ENCODE measurements around the gene TSC2. TPM values are rescaled to one million over a fixed set of nuclear protein-coding genes. Genes with fewer than 3 reads are reported as not detected.
"Not testable (repeated sequence)": the region's sequence is repeated elsewhere in the genome, so short reads cannot be mapped to it uniquely, and the experiment has no call there.

The TSC2 gene
- total RNA-seq, 2 experiments from 2014 or later, result 57.2 to 152 TPM

GRCh38 chr16:2127630-2128280, 80.0 kb downstream of the TSC2 start:
- H3K27ac ChIP-seq (ENCODE audit: low read depth, low read length, poor library complexity, severe bottlenecking); POLR2A ChIA-PET; H3K36me3 ChIP-seq (ENCODE audit: insufficient read depth, low read length); H3K79me2 ChIP-seq (ENCODE audit: insufficient read depth, low read depth, low read length); H2AFZ ChIP-seq (ENCODE audit: low read length); H3K4me3 ChIP-seq (ENCODE audit: low read depth, low read length, poor library complexity, severe bottlenecking); H4K20me1 ChIP-seq (ENCODE audit: insufficient read depth, low read length); BruUV-seq (replicated peaks); H3K9me2 ChIP-seq (ENCODE audit: insufficient read depth, low read length); CTCF ChIA-PET (ENCODE audit: unreplicated experiment); H3K9me3 ChIP-seq (ENCODE audit: low read length); H3K4me2 ChIP-seq (ENCODE audit: low read length): not testable (repeated sequence)
- H3K4me1 ChIP-seq (ENCODE audit: insufficient read depth, low read length, poor library complexity, severe bottlenecking), result peaks cover 12% of the 10 kb centered on the region
- DNase-seq (ENCODE audit: low spot score), result peak; percentile 27
- intact Hi-C loops (cut with micrococcal nuclease; ENCODE audit: unreplicated experiment), result loop anchor here (2.0 kb wide), 1 partner anchor 21 kb away; the partner anchor contains the start of gene RAB26

DNA sequence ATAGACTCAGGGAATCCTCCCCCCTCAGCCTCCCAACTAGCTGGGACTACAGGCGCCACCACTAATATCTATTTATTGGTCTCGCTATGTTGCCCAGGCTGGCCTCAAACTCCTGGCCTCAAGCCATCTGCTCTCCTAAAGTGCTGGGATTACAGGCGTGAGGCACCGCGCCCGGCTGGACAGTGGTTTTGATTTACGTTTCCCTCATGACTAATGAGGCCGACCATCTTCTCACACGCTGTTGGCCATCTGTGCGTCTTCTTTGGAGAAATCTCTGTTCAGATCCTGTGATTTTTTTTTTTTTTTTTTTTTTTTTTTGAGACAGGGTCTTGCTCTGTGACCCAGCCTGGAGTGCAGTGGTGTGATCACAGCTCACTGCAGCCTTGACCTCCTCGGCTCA, 81.5 kb downstream of the TSC2 start:
- H4K20me1 ChIP-seq (ENCODE audit: insufficient read depth, low read length); H2AFZ ChIP-seq (ENCODE audit: low read length); H3K9me2 ChIP-seq (ENCODE audit: insufficient read depth, low read length); H3K9me3 ChIP-seq (ENCODE audit: low read length); H3K36me3 ChIP-seq (ENCODE audit: insufficient read depth, low read length); DNase-seq (ENCODE audit: low spot score); BruUV-seq (replicated peaks); CTCF ChIA-PET (ENCODE audit: unreplicated experiment); H3K79me2 ChIP-seq (ENCODE audit: insufficient read depth, low read depth, low read length); POLR2A ChIA-PET: not testable (repeated sequence)
- peak overlapping the region; percentile 68 for H3K4me3 ChIP-seq (ENCODE audit: low read depth, low read length, poor library complexity, severe bottlenecking)
- peak overlapping the region; percentile 93 for H3K4me2 ChIP-seq (ENCODE audit: low read length)
- H3K27ac ChIP-seq (ENCODE audit: low read depth, low read length, poor library complexity, severe bottlenecking), result peak overlapping the region; percentile 95
- intact Hi-C loops (cut with micrococcal nuclease; ENCODE audit: unreplicated experiment), result loop anchor here (2.0 kb wide), 1 partner anchor 20 kb away; the partner anchor contains the start of gene RAB26
- peaks cover 12% of the 10 kb centered on the region for H3K4me1 ChIP-seq (ENCODE audit: insufficient read depth, low read length, poor library complexity, severe bottlenecking)

GRCh38 chr16:2129890-2130447, 82.2 kb downstream of the TSC2 start:
- H3K9me2 ChIP-seq (ENCODE audit: insufficient read depth, low read length); H3K9me3 ChIP-seq (ENCODE audit: low read length); DNase-seq (ENCODE audit: low spot score); BruUV-seq (replicated peaks); H3K4me2 ChIP-seq (ENCODE audit: low read length); CTCF ChIA-PET (ENCODE audit: unreplicated experiment); H3K4me3 ChIP-seq (ENCODE audit: low read depth, low read length, poor library complexity, severe bottlenecking); H3K79me2 ChIP-seq (ENCODE audit: insufficient read depth, low read depth, low read length); H3K36me3 ChIP-seq (ENCODE audit: insufficient read depth, low read length); H2AFZ ChIP-seq (ENCODE audit: low read length); H4K20me1 ChIP-seq (ENCODE audit: insufficient read depth, low read length); H3K27ac ChIP-seq (ENCODE audit: low read depth, low read length, poor library complexity, severe bottlenecking); POLR2A ChIA-PET: not testable (repeated sequence)
- peaks cover 12% of the 10 kb centered on the region for H3K4me1 ChIP-seq (ENCODE audit: insufficient read depth, low read length, poor library complexity, severe bottlenecking)
- intact Hi-C loops (cut with micrococcal nuclease; ENCODE audit: unreplicated experiment), result loop anchor here (2.0 kb wide), 1 partner anchor 19 kb away; the partner anchor contains the start of gene RAB26

DNA sequence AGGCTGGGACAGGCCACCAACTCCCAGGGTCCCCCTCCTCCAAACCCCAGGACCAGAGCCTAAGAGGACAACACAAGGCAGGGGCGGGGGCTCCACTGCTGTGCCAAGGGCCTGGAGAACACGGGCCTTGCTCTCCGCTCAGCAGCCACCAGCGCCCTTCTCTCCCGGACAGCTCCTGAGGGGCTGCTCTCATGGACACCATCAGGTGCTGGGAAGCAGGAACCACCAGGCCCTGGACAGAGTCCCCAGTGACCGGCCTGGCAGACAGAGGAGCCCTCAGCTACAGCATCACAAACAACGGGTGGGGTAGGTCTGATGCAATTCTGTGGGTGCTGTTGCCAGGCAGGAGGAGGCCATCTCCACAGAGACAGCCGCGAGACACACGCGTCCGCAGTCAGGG, 86.0 kb downstream of the TSC2 start:
- H3K4me1 ChIP-seq (ENCODE audit: insufficient read depth, low read length, poor library complexity, severe bottlenecking); H2AFZ ChIP-seq (ENCODE audit: low read length); H3K9me2 ChIP-seq (ENCODE audit: insufficient read depth, low read length); intact Hi-C loops (cut with micrococcal nuclease; ENCODE audit: unreplicated experiment); POLR2A ChIA-PET; H3K27ac ChIP-seq (ENCODE audit: low read depth, low read length, poor library complexity, severe bottlenecking); H3K36me3 ChIP-seq (ENCODE audit: insufficient read depth, low read length); CTCF ChIA-PET (ENCODE audit: unreplicated experiment); H3K9me3 ChIP-seq (ENCODE audit: low read length); BruUV-seq (replicated peaks); H3K4me3 ChIP-seq (ENCODE audit: low read depth, low read length, poor library complexity, severe bottlenecking); H3K4me2 ChIP-seq (ENCODE audit: low read length); H3K79me2 ChIP-seq (ENCODE audit: insufficient read depth, low read depth, low read length); DNase-seq (ENCODE audit: low spot score); H4K20me1 ChIP-seq (ENCODE audit: insufficient read depth, low read length): not testable (repeated sequence)

DNA sequence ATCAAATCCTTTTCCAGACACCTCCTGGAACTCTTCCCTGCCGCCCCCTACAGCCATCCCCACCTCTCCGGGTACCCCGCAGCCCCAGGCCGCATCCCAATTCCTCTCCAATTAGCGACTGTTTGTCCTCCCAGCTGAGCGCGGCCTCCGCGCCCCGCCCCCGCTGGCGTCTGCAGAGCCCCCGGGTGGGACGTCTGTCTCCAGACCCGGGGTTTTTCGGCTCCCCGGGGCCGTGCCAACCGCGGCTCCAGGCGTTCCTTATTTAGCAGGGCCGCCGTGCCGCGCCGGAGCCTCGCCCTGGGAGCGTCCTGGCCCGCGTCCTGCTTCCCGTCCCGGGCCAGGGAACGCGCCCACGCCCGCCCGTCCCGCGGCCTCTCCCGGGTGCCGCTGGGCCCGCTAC, 87.3 kb downstream of the TSC2 start:
- intact Hi-C loops (cut with micrococcal nuclease; ENCODE audit: unreplicated experiment); BruUV-seq (replicated peaks); H3K4me1 ChIP-seq (ENCODE audit: insufficient read depth, low read length, poor library complexity, severe bottlenecking); H3K36me3 ChIP-seq (ENCODE audit: insufficient read depth, low read length); H3K27ac ChIP-seq (ENCODE audit: low read depth, low read length, poor library complexity, severe bottlenecking); H3K79me2 ChIP-seq (ENCODE audit: insufficient read depth, low read depth, low read length); H4K20me1 ChIP-seq (ENCODE audit: insufficient read depth, low read length); CTCF ChIA-PET (ENCODE audit: unreplicated experiment); H3K9me2 ChIP-seq (ENCODE audit: insufficient read depth, low read length); DNase-seq (ENCODE audit: low spot score); POLR2A ChIA-PET; H2AFZ ChIP-seq (ENCODE audit: low read length); H3K9me3 ChIP-seq (ENCODE audit: low read length): not testable (repeated sequence)
- peak overlapping the region; percentile 70 for H3K4me3 ChIP-seq (ENCODE audit: low read depth, low read length, poor library complexity, severe bottlenecking)
- H3K4me2 ChIP-seq (ENCODE audit: low read length), result peak overlapping the region; percentile 57

GRCh38 chr16:2135770-2136490, 88.1 kb downstream of the TSC2 start, which contains the start of gene PKD1:
TSS of gene PKD1 (minus strand) at chr16:2135898. CDS start at chr16:2135689, 209 bp downstream.
- BruUV-seq (replicated peaks); H3K9me2 ChIP-seq (ENCODE audit: insufficient read depth, low read length); H3K27ac ChIP-seq (ENCODE audit: low read depth, low read length, poor library complexity, severe bottlenecking); H3K36me3 ChIP-seq (ENCODE audit: insufficient read depth, low read length); intact Hi-C loops (cut with micrococcal nuclease; ENCODE audit: unreplicated experiment); H3K79me2 ChIP-seq (ENCODE audit: insufficient read depth, low read depth, low read length); POLR2A ChIA-PET; H4K20me1 ChIP-seq (ENCODE audit: insufficient read depth, low read length); H3K9me3 ChIP-seq (ENCODE audit: low read length); CTCF ChIA-PET (ENCODE audit: unreplicated experiment); H3K4me1 ChIP-seq (ENCODE audit: insufficient read depth, low read length, poor library complexity, severe bottlenecking): not testable (repeated sequence)
- Histone ChIP-seq H3K4me2 (ENCODE audit: low read length) (peak within 1 kb of the TSS; percentile 76), H2AFZ (ENCODE audit: low read length) (peak within 1 kb of the TSS; percentile 61; the same call in 1 of the 2 replicates), H3K4me3 (ENCODE audit: low read depth, low read length, poor library complexity, severe bottlenecking) (peak within 1 kb of the TSS; percentile 70)
- peak; percentile 93 for DNase-seq (ENCODE audit: low spot score)
